Cardiac muscle cell (in vitro differentiated cells and primary cell): Measurements from ENCODE around the gene ZNF575. TPM values are rescaled to one million over a fixed set of nuclear protein-coding genes. Genes with fewer than 3 reads are reported as not detected.

Experiments
- DNase-seq, 2 donors: peaks; one replicate each; pipeline versions ENCODE4 v3.0.0 to v3.0.0-alpha.2; 2010 to 2017; ENCODE audit warnings: low read depth in 1 of 2, low spot score in 1 of 2
- H3K27ac ChIP-seq: fragments of 200-600 bp; sonication (generic); 2 replicates; pipeline ENCODE4 v1.5.1; 2016
- H3K27me3 ChIP-seq: fragments of 200-600 bp; sonication (generic); 2 replicates; pipeline ENCODE4 v1.6.0; 2016; ENCODE audit warnings: control low read depth
- H3K36me3 ChIP-seq: fragments of 200-600 bp; sonication (generic); 2 replicates; pipeline ENCODE4 v1.5.1; 2016; ENCODE audit warnings: control low read depth
- H3K4me1 ChIP-seq: fragments of 200-600 bp; sonication (generic); 2 replicates; pipeline ENCODE4 v1.8.1; 2017; ENCODE audit warnings: low read depth, mild to moderate bottlenecking, mixed run types
- H3K4me3 ChIP-seq: fragments of 200-600 bp; sonication (generic); 2 replicates; pipeline ENCODE4 v1.5.1; 2016; ENCODE audit warnings: mild to moderate bottlenecking
- H3K9me3 ChIP-seq: fragments of 200-600 bp; sonication (generic); 2 replicates; pipeline ENCODE4 v1.5.1; 2017; ENCODE audit warnings: low read depth, mild to moderate bottlenecking, control low read depth
- CTCF ChIP-seq: IDR thresholded peaks from 2 replicates; pipeline ENCODE4 v1.5.1; 2012; ENCODE audit warnings: low read depth, mild to moderate bottlenecking, low read length
- polyA plus RNA-seq: library from polyadenylated mRNA; unstranded; fragments of >200 nt; fragmentation: Nextera tagmentation; extraction: Ambion mirVana; gene quantifications from 2 replicates; pipeline ENCODE4 v1.2.1, GENCODE V29; 2016
- total RNA-seq: library from RNA; depleted of rRNA; stranded (reverse); fragments of >200 nt; gene quantifications from 2 replicates; pipeline ENCODE4 v1.2.3, GENCODE V29; 2016

The ZNF575 gene
- total and polyA plus RNA-seq, 2 experiments from 2014 or later = 3.3 TPM; not detected in 1

GRCh38 chr19:43524922-43525835 is 7.8 kb upstream of the ZNF575 start:
- Histone ChIP-seq H3K36me3 (no peaks in the 10 kb centered on the region), H3K27me3 (no peaks in the 10 kb centered on the region), H3K4me1 (peaks cover 15% of the 10 kb centered on the region), H3K9me3 (no peaks in the 10 kb centered on the region), H3K4me3 (peak overlapping the region; percentile 82), H3K27ac (peak overlapping the region; percentile 35)
- DNase-seq = peak; percentile 54 to 63
- TF ChIP-seq CTCF = no peak

GRCh38 chr19:43525836-43526771 is 6.9 kb upstream of the ZNF575 start:
- no peaks in the 10 kb centered on the region for H3K36me3 ChIP-seq
- H3K27me3 ChIP-seq = no peaks in the 10 kb centered on the region
- no peak overlapping the region for H3K27ac ChIP-seq
- no peaks in the 10 kb centered on the region for H3K9me3 ChIP-seq
- no peak for TF ChIP-seq CTCF
- peak overlapping the region; percentile 82 for H3K4me3 ChIP-seq
- DNase-seq = peak in 1 of 2 donors; percentile 49
- H3K4me1 ChIP-seq = peaks cover 15% of the 10 kb centered on the region

GRCh38 chr19:43526884-43527859 is 5.8 kb upstream of the ZNF575 start, which contains the start of gene ETHE1:
Gene ETHE1 (minus strand): TSS chr19:43527201. CDS start chr19:43527177, 24 bp downstream.
- DNase-seq = peak; percentile 70 to 90
- Histone ChIP-seq H3K27ac (no peak within 1 kb of the TSS), H3K4me3 (peak within 1 kb of the TSS; percentile 82), H3K36me3 (no peaks in the 10 kb centered on the region), H3K27me3 (no peaks in the 10 kb centered on the region), H3K9me3 (no peaks in the 10 kb centered on the region), H3K4me1 (peaks cover 15% of the 10 kb centered on the region)
- TF ChIP-seq CTCF = no peak

GRCh38 chr19:43527860-43528622 is 4.9 kb upstream of the ZNF575 start:
- Histone ChIP-seq H3K27me3 (no peaks in the 10 kb centered on the region), H3K4me1 (peaks cover 15% of the 10 kb centered on the region), H3K9me3 (no peaks in the 10 kb centered on the region), H3K36me3 (no peaks in the 10 kb centered on the region), H3K27ac (no peak overlapping the region), H3K4me3 (no peak overlapping the region)
- DNase-seq = no peak
- TF ChIP-seq CTCF = no peak
